Loucy (cell line): ENCODE results near the gene CDH8.
"Not testable (repeated sequence)": the region's sequence is repeated elsewhere in the genome, so short reads cannot be mapped to it uniquely, and the experiment has no call there.

Experiments
- H2AFZ ChIP-seq: fragments of 200-600 bp; sonication (generic); 2 replicates; pipeline ENCODE4 v1.6.0; 2016; ENCODE audit warnings: antibody characterized with exemption, mild to moderate bottlenecking, low read length, moderate library complexity
- H3F3A ChIP-seq: fragments of 200-600 bp; 2 replicates; pipeline ENCODE4 v1.6.0; 2016; ENCODE audit warnings: antibody characterized with exemption, low read depth, mild to moderate bottlenecking
- H3K27me3 ChIP-seq: fragments of 200-600 bp; sonication (generic); 2 replicates; pipeline ENCODE4 v1.6.1; 2014; ENCODE audit warnings: low read length, mild to moderate bottlenecking; ENCODE audit not compliant: insufficient read depth, poor library complexity, severe bottlenecking
- H3K36me3 ChIP-seq: fragments of 200-600 bp; sonication (generic); 2 replicates; pipeline ENCODE4 v1.6.1; 2016; ENCODE audit warnings: low read length; ENCODE audit not compliant: insufficient read depth
- H3K4me1 ChIP-seq: fragments of 200-600 bp; sonication (generic); 2 replicates; pipeline ENCODE4 v1.5.1; 2014; ENCODE audit warnings: low read length, mild to moderate bottlenecking; ENCODE audit not compliant: insufficient read depth, poor library complexity, severe bottlenecking
- H3K4me2 ChIP-seq: fragments of 200-600 bp; sonication (generic); 2 replicates; pipeline ENCODE4 v1.6.0; 2014; ENCODE audit warnings: antibody characterized with exemption, low read length, low read depth, mild to moderate bottlenecking; ENCODE audit not compliant: poor library complexity, severe bottlenecking
- H3K4me3 ChIP-seq: fragments of 200-600 bp; sonication (generic); 2 replicates; pipeline ENCODE4 v1.5.1; 2014; ENCODE audit warnings: low read length, mild to moderate bottlenecking, mixed read lengths; ENCODE audit not compliant: poor library complexity, severe bottlenecking
- H3K79me2 ChIP-seq: fragments of 200-600 bp; sonication (generic); 2 replicates; pipeline ENCODE4 v1.6.1; 2014; ENCODE audit warnings: low read length; ENCODE audit not compliant: insufficient read depth
- H3K9ac ChIP-seq: fragments of 200-600 bp; sonication (generic); 2 replicates; pipeline ENCODE4 v1.6.0; 2014; ENCODE audit warnings: mild to moderate bottlenecking, low read depth, low read length, moderate library complexity; ENCODE audit not compliant: poor library complexity, severe bottlenecking
- H3K9me2 ChIP-seq: fragments of 200-600 bp; sonication (generic); replicated peaks from 2 replicates; pipeline ENCODE4 v1.6.1; 2016; ENCODE audit warnings: low read depth, low read length, mixed read lengths
- H3K9me3 ChIP-seq: fragments of 200-600 bp; sonication (generic); 2 replicates; pipeline ENCODE4 v1.6.1; 2014; ENCODE audit warnings: mild to moderate bottlenecking, antibody characterized with exemption, low read length, low read depth; ENCODE audit not compliant: insufficient read depth
- H4K20me1 ChIP-seq: fragments of 200-600 bp; sonication (generic); 2 replicates; pipeline ENCODE4 v1.6.0; 2014; ENCODE audit warnings: antibody characterized with exemption, low read length, mild to moderate bottlenecking; ENCODE audit not compliant: insufficient read depth, poor library complexity, severe bottlenecking
- CTCF ChIP-seq: fragments of 200-600 bp; sonication (generic); conservative IDR thresholded peaks from 2 replicates; pipeline ENCODE4 v1.5.1; 2014; ENCODE audit warnings: mild to moderate bottlenecking, antibody characterized with exemption, low read length
- EZH2phosphoT487 ChIP-seq: fragments of 200-600 bp; IDR thresholded peaks from 2 replicates; pipeline ENCODE4 v1.6.1; 2018; ENCODE audit warnings: antibody characterized with exemption, mild to moderate bottlenecking, moderate library complexity, borderline replicate concordance

The CDH8 gene

GRCh38 chr16:61792194-61792909, 243.9 kb downstream of the CDH8 start:
- H3K79me2 ChIP-seq = no peaks in the 10 kb centered on the region
- H3K27me3 ChIP-seq = no peaks in the 10 kb centered on the region
- H2AFZ ChIP-seq = no peak overlapping the region
- H3K9me3 ChIP-seq = no peaks in the 10 kb centered on the region
- H3K36me3 ChIP-seq = no peaks in the 10 kb centered on the region
- H4K20me1 ChIP-seq = no peaks in the 10 kb centered on the region
- H3F3A ChIP-seq = no peaks in the 10 kb centered on the region
- H3K9me2 ChIP-seq = no peaks in the 10 kb centered on the region
- H3K9ac ChIP-seq = no peak overlapping the region
- no peak overlapping the region for H3K4me2 ChIP-seq
- no peak for TF ChIP-seq CTCF
- no peak for TF ChIP-seq EZH2phosphoT487
- no peaks in the 10 kb centered on the region for H3K4me1 ChIP-seq
- H3K4me3 ChIP-seq = no peak overlapping the region

GRCh38 chr16:61791464-61791863, 244.8 kb downstream of the CDH8 start:
- no peak for TF ChIP-seq CTCF
- TF ChIP-seq EZH2phosphoT487 = no peak
- no peak overlapping the region for H3K9ac ChIP-seq
- no peak overlapping the region for H3K4me3 ChIP-seq
- H3K4me1 ChIP-seq = no peaks in the 10 kb centered on the region
- no peaks in the 10 kb centered on the region for H3K27me3 ChIP-seq
- H3K9me3 ChIP-seq = no peaks in the 10 kb centered on the region
- H3K79me2 ChIP-seq = no peaks in the 10 kb centered on the region
- H3K36me3 ChIP-seq = no peaks in the 10 kb centered on the region
- no peaks in the 10 kb centered on the region for H3F3A ChIP-seq
- no peak overlapping the region for H3K4me2 ChIP-seq
- no peaks in the 10 kb centered on the region for H3K9me2 ChIP-seq
- H4K20me1 ChIP-seq = no peaks in the 10 kb centered on the region
- H2AFZ ChIP-seq = no peak overlapping the region

- H3K79me2 ChIP-seq, H3K4me3 ChIP-seq, H2AFZ ChIP-seq, H3K27me3 ChIP-seq, H4K20me1 ChIP-seq, H3K9me2 ChIP-seq, H3F3A ChIP-seq, H3K9ac ChIP-seq, H3K4me2 ChIP-seq, H3K9me3 ChIP-seq, H3K4me1 ChIP-seq, H3K36me3 ChIP-seq: not testable (repeated sequence)
Measured at GRCh38 chr16:61781855-61782254, 254.4 kb downstream of the CDH8 start.

- Histone ChIP-seq H3K4me2 (no peak overlapping the region), H3K9me3 (no peaks in the 10 kb centered on the region), H4K20me1 (no peaks in the 10 kb centered on the region), H3K4me1 (no peaks in the 10 kb centered on the region), H3K4me3 (no peak overlapping the region), H3K9me2 (no peaks in the 10 kb centered on the region), H3K27me3 (no peaks in the 10 kb centered on the region), H3K36me3 (no peaks in the 10 kb centered on the region), H3K9ac (no peak overlapping the region), H2AFZ (no peak overlapping the region), H3F3A (no peaks in the 10 kb centered on the region), H3K79me2 (no peaks in the 10 kb centered on the region)
- no peak for TF ChIP-seq CTCF
- TF ChIP-seq EZH2phosphoT487 = no peak
Measured at GRCh38 chr16:61780161-61780560, 256.1 kb downstream of the CDH8 start.
